Skin of body (tissue), 2 donors: ENCODE measurements around the gene GUCY2C. TPM values are rescaled to one million over a fixed set of nuclear protein-coding genes. Genes with fewer than 3 reads are reported as not detected.
"Not testable (repeated sequence)": the region's sequence is repeated elsewhere in the genome, so short reads cannot be mapped to it uniquely, and the experiment has no call there.

ENCODE experiments used
- DNase-seq: peaks from one replicate; lab custom pipeline; 2025; lab: John Stamatoyannopoulos, UW
- total RNA-seq: library from RNA; depleted of rRNA; stranded (reverse); fragments of >200 nt; gene quantifications from one replicate; pipeline ENCODE4 v1.2.3, GENCODE V29; 2014

Gene GUCY2C
- total RNA-seq, 1 donor from 2014 or later, result 0.10 TPM

DNA sequence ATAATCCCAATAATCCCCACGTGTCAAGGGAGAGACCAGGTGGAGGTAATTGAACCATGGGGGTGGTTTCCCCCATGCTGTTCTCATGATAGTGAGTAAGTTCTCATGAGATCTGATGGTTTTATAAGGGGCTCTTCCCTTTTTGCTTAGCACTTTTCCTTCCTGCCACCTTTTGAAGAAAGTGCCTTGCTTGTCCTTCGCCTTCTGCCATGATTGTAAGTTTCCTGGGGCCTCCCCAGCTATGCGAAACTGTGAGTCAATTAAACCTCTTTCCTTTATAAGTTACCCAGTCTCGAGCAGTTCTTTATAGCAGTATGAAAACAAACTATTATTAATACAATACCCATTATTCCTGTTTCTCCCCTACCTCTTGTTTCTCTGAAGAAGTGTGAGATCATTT, 14.2 kb downstream of the GUCY2C start:
- DNase-seq, result not testable (repeated sequence)

DNA sequence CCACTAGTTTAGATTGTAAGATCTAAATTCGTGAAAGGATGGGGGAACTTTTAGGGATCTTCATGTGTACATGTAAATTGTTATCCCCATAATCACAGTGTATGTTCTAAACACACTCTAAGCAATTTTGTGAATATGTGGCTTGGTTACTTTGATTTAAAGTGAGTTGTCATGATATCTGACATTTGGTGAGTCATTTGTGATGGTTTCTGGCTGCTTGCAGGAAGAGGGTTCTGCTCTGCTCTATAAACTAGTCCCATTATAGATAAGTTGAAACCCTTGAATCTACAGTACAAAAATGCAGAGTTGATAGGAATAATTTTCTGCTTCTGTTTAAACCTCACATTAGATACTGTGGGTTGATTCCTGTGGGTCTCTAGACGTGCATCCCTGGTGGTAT, 14.8 kb downstream of the GUCY2C start:
- no peak for DNase-seq

DNA sequence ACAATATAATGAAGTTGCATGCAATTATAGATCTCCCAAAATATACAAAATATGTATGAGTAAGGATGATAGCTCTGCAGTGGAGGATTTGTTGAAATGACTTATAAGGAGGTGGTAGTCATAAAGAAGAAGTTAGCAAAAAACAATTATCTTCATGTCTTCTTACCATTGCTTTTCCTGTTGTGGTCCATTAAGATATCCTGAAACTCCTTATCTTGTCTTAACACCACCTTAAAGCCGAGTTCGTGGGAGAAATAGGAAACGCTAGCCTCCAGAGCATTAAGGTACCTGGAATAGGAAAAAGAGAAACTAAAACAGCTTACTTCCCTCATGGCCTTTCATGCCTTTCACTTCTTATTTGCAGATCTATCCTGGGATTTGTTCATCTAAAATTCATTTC, 15.2 kb downstream of the GUCY2C start:
- no peak for DNase-seq

DNA sequence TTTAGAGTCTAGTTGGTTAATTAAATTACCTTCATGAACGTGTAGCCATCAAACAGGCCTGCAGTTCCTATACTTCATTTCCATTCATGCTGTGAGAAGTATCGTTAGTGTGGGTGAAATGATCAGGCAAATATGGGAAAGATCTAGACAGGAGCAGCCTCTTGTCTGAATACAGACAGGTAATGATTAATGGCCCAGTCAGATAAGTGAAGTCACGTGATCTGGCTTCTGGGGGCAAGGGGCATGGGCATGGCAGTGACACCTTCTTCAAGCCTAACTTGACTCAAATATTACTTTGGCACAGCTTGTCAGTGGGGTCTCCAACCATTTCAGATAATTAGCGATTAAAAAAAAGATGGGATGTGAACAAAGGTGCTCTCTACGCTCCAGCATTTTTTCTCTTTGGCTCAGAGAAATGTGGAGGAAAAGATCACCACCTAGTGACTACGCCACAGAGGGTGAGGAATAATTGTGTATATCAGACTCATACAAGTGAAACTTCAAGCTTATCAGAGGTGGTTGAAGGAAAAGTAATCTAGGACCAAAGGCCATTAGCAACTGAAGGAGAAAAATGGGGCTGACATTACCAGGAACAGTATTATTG, 17.8 kb downstream of the GUCY2C start:
- DNase-seq, result no peak

GRCh38 chr12:14668591-14668990, 27.8 kb downstream of the GUCY2C start:
- no peak for DNase-seq

- no peak for DNase-seq
Measured at GRCh38 chr12:14665354-14666348, 30.7 kb downstream of the GUCY2C start.

DNA sequence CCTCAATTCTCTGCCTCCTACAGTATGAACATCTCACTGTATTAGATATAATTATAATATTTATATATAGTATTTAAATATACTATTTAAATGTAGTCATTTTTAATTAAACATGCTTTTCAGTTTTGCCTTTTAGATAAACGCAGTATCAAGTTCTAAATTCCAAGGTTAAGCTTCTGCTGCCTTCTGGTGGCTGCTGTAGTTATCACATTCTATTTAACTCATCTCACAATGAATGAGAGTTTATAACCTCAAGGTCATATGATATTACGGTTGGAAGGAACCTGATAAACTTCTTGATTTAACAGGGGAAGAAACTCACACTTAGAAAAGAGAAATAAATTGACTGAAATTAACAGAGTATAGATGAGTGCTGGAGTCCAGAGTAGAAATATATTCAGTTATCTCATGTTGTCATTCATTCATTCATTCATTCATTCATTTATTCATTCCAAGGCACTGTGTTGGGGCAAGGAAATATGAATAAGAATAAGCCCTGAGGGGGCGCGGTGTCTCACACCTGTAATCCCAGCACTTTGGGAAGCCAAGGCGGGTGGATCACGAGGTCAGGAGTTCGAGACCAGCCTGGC, 31.9 kb downstream of the GUCY2C start:
- DNase-seq, result no peak

- DNase-seq, result no peak
Measured at GRCh38 chr12:14663002-14663401, 33.4 kb downstream of the GUCY2C start.

DNA sequence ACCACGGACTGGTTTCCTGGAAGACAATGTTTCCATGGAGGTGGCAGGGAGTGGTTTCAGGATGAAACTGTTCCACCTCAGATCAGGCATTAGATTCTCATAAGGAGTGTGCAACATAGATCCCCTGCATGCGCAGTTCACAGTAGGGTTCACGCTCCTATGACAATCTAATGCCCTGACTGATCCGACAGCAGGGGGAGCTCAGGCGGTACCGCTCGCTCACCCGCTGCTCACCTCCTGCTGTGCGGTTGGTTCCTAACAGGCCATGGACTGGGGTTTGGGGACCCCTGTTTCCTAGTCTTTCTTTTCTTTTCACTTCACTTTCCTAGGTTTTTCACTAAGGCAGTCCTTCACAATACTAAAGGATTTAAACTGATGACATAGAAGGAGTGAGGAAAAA, 39.6 kb downstream of the GUCY2C start:
- no peak for DNase-seq

GRCh38 chr12:14655284-14655683, 41.1 kb downstream of the GUCY2C start:
- no peak for DNase-seq

DNA sequence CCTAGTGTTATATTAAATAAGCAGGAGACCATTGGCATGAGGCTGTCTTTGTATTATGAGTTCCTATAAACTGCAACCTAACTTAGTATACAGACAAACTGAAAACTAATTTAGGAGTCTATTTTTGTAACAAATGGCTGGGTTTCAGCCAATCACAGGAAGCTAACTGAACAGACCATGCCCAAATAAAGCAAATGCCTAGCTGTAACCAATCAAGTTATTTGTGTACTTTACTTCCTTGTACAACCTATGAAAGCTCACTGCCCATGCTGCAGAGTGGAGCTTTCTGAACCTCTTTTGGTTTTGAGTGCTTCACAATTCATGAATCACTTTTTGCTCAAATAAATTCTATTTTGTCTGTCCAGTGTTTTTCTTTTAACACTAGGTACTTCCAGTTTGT, 41.6 kb downstream of the GUCY2C start:
- DNase-seq, result no peak

DNA sequence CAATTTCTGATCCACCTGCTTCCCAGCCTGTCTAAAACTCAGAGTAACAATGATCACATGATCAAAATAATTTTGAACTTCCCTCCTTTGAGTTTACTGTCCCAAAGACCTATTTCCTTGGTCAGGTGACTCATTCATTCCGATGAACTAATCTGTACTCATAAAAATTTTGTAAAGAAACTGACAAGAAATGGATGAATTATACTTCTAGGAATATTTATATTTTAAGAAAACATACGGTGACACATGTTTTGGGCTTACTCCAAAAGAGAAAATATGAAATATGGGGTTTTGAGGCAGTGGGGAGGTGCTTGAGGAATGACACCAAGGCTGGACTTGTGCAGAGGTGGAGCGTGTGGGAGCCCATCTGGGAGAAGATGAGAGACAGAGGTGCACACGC, 42.0 kb downstream of the GUCY2C start:
- DNase-seq, result no peak

- no peak for DNase-seq
Measured at GRCh38 chr12:14652483-14652882, 43.9 kb downstream of the GUCY2C start.

GRCh38 chr12:14651371-14651770, 45.0 kb downstream of the GUCY2C start:
- no peak for DNase-seq

DNA sequence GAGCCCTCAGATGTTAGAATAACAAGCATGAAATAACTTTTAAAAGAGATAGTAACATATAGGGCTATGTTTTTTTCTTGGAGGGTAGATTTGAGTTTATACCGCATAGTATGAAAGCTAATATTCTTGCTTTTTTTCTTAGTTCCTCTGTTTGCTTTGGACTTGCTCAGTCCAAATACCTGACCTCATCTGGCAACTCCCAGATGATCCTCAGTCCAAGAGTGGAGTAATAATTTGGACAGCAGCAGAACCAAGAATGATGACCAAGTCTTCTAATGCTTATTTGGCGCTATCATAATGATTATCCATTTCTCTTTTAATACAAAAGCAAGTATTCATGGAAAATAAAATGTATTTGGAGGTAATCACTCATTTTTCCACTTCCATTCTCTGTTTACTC, 45.6 kb downstream of the GUCY2C start:
- no peak for DNase-seq

DNA sequence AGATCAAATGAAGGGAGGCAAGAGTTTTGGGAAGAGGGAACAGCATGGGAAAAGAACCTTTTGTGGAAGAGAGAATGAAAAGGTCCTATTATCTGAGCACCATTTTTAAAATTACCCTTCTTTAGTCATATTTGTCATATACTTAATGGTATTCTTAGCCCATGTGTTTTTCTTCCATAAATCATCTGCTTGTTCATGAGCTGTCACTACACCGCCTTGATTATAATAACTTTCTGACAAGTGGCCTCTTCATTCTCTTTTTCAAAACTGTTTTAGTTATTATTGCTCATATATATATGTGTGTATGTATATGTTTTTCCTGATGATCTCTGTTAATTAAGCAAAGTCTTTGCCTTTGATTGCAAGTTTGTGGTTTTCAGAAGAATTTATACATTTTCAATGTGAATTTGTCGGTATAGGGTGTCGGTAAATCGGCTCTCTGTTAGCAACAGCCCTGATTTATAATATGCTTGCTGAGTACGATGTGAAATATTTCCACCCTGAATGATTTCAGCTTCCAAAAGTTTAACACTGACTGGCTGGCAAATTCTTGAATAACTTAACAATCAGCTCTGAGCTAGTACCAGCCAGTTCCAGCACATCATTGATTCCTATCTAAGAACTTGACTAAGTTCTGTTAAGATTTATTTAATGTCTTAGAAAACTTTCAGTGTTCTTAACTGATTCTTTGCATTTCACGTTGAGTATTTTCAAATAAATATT, 49.2 kb downstream of the GUCY2C start:
- no peak for DNase-seq

- DNase-seq, result no peak
Measured at GRCh38 chr12:14643251-14643650, 53.1 kb downstream of the GUCY2C start.

DNA sequence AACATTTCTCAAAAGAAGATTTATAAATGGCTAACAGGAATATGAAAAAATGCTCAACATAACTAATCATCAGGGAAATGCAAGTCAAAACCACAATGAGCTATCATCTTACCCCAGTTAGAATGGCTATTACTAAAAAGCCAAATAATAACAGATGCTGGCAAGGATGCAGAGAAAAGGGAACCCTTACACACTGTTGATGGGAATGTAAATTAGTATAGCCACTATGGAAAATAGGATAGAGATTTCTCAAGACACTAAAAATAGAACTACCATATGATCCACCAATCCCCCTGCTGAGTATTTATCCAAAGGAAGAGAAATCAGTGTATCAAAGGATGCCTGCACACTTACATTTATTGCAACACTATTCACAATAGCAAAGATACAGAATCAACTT, 58.3 kb downstream of the GUCY2C start:
- no peak for DNase-seq

GRCh38 chr12:14635776-14636175, 60.6 kb downstream of the GUCY2C start:
- no peak for DNase-seq

DNA sequence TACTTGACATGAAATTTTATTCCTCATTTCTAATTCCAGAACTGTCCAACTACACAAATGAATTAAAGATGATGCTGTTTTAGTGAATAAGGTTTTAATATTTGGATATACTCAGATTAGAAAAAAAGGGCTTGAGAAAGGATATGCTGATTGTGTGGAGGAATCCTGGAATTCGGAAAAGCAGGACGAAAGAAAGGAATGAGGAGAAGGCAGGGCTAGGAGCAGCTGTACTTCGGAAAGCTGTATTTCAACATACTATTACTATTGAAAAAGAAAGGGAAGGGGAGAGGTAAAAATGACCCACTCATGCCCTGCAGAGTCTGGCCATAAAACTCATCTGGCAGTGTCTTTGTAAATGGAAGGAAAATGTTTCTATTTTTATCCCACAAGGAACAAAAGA, 65.6 kb downstream of the GUCY2C start:
- no peak for DNase-seq

DNA sequence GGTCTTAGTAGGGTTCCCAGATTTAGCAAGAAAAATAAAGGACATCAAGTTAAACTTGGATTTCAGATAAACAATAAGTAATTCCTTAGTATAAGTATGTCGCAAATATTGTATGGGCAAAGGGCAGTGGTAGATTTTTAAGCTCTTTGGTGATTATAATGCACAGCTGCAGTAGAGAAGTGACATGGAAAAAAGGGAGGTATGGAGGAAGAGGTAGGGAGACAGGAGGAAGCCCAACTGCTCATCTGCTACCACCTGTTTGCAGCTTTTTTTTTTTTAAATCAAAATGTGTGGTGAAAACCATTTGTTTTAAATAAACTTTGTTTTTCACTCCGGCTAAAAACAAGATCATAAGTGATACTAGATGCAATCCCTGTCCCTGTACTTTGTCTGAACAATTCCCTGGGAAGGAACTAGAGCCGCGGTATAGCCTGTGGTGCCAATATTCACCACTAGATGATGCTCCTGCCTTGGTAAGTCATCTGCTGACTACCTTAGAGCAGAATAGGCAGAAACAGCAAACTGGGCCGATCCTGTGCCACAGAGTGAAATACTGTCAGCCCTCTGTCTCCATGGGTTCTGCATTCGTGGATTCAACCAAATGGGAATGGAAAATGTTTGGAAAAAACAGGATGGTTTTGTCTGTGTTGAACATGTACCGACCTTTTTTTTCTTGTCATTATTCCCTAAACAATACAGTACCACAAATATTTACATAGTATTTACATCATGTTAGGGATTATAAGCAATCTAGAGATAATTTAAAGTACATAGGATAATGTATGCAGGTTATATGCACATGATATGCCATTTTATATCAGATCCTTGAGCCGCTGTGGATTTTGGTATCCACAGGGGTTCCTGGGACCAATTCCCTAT, 66.3 kb downstream of the GUCY2C start:
- DNase-seq, result peak; percentile 31
